CD1c-positive myeloid dendritic cell (primary cell): ENCODE measurements around the gene NRIP1.
"Not testable (repeated sequence)": the region's sequence is repeated elsewhere in the genome, so short reads cannot be mapped to it uniquely, and the experiment has no call there.

Source experiments
- DNase-seq: peaks from one replicate; pipeline ENCODE4 v3.0.0-alpha.2; 2016; ENCODE audit errors: extremely low spot score

The NRIP1 gene

DNA sequence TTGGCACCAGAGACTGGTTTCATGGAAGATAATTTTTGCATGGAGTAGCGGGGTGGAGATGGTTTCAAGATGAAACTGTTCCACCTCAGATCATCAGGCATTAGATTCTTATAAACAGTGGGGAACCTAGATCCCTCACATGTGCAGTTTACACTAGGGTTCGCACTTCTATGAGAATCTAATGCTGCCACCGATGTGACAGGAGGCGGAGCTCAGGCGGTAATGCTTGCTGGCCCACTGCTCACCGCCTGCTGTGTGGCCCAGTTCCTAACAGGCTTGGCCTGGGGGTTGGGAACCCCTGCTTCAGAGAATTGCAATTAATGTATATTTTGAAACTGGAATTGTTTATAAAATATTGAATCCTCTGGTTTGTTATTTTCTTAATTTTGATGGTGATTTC is 92.1 kb downstream of the NRIP1 start:
- DNase-seq: no peak

DNA sequence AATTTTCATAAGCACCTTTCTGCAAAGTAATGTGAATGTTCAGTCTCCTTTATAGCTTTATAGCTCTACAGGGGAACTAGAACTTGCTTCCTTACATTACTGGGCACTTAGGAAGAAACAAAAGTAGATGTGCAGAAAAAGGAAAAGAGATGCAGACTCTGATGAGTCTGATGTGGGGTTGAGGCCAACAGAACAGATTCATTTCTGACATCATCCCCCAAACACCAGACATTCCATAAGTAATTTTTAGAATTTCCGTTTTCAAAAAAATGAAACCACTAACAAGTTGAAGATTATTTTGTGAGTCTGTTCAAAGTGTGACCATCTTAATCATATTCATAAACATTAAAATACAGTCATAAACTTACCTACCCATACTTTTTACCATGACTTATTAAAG is 96.0 kb downstream of the NRIP1 start:
- DNase-seq: no peak

DNA sequence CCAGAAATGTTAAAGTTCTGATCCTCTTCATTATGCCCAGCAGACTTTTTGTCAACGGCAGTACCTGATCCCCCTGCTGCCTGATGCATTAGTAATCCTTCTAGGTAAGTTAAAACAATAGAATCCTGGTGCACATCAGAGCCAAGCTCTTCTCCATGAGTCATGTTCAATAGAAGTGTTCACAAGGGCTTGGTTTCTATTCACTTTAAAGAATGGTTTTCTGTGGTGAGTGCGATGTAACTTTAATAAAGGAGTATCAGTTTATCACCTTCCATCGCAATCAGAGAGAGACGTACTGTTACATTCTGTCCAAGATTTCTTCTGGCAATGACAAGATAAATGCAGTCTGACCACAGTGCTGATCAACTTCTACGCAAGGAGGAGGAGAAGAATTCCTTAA is 96.8 kb downstream of the NRIP1 start:
- DNase-seq: no peak

DNA sequence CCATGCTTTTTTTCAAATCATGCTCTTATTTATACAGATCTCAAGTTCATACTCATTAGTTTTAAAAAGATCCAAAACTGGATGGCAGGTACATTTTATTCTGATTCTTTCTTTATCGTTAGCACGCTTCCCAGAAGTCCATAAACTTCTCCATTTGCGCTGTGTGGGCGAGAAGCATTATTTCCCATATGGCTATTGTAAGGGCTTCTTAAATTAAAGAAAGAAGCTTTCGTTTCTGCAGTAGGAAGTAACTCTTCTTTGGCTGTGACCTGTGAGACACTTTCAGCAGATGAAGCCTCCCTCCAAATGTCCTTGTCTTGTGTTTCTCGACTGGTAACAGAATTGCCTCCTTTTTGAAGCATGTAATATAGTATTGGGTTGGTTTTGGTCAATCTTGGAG is 100.2 kb downstream of the NRIP1 start:
- DNase-seq: peak; percentile 39

DNA sequence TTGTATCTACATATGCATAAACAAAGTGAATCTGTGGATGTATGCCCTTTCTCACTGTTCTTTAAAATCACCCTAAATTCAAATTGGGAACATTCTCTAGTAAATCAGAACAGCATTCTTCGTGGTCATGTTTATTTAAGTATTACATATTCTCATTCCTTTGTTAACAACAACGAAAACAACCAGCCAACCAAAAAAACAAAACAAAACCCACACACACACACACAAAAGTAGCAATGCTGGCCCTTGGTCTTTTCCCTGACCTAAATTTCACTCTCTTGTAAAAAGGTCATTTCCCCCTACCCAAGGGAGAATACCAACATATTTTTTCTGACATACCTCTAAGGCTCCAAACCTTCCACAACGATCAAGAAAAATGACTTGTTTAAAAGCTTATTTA is 102.6 kb downstream of the NRIP1 start:
- no peak for DNase-seq

DNA sequence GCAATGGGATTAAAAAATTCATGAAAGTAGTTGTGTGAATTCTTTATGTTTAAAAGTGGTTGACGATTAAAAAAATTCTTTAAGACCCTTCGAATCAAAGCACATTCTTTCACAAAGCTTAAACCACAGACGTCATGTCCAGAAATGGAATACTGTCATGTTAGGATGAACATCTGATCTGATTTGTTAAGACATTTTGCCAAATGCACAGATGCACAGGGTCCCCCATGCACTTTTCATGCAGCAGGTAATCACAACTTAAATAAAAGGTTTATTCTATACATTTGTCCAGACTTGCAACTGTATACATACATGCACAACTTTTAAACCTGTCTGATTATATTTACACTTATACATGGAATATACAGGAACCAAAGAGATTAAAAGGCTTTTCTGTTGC is 103.3 kb downstream of the NRIP1 start:
- no peak for DNase-seq

DNA sequence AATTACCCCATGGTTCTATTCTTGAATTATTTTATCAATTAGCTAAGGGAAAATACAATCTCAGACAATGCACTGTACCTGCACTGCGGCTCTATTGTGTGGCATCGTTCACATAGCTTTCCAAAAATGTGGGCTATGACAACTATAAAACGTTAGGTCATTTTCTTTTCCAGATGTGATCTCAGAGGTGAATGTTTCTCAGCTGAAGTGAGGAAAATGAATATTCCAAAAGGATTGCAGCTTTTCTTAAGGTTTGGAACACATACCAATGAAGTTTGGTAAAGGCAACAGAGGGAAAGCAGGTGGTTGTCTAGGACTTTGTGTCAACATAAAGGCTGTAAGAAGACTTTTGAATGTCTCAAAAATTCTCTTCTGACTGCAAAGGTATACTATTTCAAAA is 105.5 kb downstream of the NRIP1 start:
- no peak for DNase-seq

DNA sequence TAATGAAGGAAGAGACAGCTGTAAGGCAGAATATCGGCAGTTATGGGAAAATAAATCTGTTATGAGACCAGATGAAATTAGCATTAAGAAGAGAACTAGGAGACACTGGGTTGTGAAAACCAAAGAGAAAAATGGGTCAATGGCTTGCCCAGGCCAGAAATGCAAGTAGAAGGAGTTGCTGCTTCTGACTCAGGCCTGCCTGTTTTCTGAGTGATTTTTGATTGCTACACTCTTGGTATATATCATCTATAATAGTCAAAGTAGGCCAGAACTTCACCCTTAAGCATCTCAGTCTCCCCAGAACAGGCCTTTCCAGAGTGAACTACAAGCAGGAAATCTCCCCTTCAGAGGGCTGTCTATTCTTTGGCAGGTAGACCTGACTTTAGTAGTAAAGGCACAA is 107.0 kb downstream of the NRIP1 start:
- DNase-seq: no peak

DNA sequence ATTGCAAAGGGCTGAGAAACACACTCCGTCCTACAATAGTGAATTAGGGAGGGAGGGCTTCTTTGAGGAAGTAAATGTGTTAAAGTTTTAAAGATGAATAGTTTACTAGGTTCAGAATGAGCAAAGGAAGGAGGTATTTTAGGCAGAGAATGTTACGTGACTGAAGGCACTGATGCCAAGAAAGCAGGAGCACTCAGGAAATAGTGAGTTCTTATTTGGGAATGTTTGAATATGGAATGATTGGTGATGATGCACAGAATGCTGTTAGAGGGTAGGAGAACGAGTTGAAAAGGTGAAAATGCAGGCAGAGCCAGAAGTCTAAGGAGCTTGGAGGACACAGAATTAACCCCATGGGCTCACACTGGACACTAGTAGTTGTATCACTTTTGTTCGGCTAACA is 108.0 kb downstream of the NRIP1 start:
- no peak for DNase-seq

DNA sequence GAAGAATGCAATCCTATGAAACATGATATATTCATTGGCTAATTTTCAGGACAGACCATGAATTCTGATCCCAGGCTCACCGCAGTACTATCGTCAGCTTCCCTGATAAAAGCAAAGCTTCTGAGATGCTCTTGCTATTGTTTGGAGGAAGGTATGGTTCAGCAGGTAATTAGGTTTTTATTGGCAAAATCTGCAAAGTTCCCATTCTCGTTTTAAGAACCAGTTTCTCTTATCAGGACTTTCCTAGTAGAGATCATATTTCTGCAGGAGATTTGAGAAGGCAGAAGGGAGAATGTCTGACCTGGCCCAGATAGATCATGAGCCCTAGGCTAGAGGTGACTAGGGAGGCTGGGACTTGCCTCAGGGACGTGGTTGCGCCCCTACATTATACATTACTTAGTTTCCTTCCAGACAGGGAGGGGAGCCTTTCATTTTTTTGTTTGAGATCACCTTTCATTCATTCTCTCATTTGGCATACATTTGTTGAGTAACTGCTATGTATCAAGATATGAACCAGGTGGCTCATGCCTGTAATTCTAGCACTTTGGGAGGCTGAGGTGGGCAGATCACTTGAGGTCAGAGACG is 108.8 kb downstream of the NRIP1 start:
- no peak for DNase-seq

DNA sequence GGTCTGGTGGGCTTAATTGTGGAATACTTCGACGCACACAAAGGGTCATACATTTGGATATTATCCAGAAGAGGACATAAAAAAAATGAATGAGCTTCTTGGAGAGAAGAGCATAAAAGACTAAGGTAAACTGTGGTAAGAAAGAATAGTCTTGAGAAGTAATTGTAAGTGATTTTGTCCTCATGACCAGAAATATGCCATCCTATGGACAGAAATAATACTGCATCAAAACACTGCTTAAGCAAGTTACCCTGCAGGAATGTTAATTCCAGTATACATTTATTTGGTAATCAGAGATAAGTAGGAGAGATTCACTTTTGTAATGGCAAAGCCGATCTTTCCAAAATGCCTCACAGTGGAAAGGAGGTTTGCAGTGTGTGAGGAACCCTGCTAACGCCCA is 111.9 kb downstream of the NRIP1 start:
- DNase-seq: no peak

DNA sequence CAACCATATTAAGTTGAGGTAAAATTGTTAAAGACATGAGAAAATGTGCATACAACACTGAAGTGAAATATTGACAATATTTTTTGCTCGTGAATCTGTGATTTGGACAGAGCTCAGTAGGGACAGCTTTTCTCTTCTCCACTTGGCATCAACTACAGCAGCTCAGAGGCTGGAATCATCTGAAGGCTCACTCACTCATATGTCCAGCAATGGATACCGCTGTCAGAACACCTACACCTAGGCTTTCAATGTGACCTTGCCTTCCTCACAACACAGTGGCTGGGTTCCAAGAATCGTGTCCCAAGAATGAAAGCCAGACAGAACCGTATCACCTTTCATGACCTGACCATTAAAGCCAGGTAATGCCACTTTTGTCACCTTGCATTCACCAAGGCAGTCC is 115.2 kb downstream of the NRIP1 start:
- DNase-seq: no peak

DNA sequence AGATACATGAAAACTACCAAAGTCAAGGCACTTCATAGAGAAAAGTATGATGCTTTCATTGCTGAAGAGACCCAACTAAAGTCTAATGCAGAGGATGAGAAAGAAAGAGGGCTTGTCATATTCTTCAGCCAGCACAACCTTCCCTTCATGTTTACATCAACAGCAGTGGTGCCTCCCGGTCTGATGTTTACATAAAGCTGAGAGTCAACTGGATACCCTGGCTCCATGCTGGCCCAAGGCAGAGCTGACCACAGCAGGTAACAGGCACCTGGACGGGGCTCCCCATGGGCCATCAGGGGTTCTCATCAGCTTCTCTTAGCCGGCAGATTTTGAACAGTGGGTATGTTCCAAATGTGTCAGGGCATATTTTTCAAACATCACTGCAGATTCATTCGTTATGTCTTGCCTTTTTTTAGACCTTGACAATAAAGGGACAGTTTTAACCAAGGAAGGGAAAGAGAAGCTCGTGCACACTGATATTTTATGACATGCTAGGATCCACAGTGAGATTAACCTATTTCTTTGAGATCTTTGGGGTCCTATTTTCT is 117.1 kb downstream of the NRIP1 start:
- no peak for DNase-seq

DNA sequence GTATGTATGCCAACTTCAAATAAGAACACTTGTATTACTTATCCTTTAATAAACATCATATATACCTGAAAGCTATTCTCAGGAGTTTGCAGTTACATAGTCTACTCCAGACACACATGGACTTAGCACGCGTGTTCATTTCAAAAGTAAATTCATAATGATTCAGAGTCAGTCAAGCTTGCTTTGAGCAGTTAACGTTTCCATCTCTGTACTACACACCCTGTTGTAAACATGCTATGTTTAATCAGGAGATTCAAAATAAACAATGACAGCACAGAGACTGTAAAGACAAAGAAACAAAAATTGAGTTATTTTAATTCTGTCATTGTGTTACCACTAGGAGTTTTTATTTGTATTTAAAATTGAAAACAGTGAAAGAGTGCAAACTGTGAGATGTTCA is 119.6 kb downstream of the NRIP1 start:
- no peak for DNase-seq

DNA sequence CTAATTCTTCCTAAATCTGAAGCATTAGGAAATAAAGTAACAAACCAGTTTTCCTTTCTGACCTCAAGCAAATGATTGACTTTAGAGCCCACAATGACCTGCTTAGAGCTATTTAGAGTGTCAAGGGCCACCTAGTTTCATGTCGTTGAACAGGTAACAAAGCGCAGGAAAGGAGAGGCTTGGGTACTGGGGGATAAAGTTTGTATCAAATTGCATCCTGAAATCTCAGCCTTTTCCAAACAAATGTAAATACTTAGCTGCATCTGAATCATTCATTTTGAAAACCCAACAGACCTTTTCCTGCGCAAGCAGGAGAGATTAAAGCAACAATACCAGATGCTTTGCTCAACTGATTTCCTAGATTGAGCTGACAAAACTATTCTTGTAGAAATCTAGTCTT is 121.2 kb downstream of the NRIP1 start:
- DNase-seq: no peak

DNA sequence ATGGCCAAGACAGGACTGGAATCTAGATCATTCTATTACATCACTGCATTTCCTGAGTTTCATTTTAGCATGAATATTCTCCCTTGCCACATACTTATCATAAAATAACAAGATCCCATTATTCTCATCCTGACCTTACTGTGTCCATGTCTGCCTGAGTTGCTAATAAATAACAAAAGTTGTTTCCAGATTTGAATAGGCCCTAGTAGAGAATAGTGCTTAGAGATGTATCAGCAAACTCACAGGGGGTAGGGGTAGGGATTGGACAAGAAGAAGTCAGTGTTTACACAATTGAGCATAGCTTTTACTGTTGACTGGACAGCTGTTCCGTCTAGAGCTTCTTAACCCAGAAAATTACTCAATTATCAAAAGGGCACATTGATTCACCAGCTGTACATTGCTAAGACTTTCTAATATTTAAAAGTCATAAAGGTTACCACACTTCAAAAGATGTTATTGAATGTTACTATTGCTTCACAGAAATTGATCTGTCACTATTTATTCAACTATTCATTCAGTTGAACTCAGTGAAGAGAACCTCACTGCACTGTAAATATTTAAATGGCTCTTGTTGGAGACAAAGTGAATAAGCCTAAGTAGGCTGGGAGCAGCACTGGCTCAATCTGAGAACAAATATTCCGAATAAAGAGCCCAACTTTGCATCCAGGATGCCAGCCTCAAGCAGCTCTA is 121.9 kb downstream of the NRIP1 start:
- DNase-seq: no peak

DNA sequence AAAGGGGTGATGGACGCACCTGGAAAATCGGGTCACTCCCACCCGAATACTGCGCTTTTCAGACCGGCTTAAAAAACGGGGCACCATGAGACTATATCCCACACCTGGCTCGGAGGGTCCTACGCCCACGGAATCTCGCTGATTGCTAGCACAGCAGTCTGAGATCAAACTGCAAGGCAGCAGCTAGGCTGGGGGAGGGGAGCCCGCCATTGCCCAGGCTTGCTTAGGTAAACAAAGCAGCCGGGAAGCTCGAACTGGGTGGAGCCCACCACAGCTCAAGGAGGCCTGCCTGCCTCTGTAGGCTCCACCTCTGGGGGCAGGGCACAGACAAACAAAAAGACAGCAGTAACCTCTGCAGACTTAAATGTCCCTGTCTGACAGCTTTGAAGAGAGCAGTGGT is 137.5 kb downstream of the NRIP1 start:
- DNase-seq: not testable (repeated sequence)

DNA sequence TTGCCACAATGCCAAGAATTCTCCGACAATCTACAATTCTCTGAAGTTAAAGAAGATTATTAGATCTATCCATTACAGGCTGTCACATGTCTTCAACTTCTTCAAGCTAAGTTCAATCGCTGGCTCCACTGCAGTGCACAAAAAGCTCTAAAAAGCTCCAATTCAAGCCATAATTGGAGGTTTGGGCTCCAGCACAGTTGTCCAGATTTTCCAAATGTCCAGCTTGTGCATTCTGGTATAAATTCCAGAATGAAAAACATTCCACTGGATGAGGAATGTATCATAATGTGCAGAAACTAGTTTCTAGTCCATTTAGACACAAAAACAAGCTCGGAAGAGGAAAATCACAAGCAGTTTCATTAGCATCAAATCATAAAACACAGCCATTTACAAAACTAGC is 138.6 kb downstream of the NRIP1 start:
- DNase-seq: no peak

DNA sequence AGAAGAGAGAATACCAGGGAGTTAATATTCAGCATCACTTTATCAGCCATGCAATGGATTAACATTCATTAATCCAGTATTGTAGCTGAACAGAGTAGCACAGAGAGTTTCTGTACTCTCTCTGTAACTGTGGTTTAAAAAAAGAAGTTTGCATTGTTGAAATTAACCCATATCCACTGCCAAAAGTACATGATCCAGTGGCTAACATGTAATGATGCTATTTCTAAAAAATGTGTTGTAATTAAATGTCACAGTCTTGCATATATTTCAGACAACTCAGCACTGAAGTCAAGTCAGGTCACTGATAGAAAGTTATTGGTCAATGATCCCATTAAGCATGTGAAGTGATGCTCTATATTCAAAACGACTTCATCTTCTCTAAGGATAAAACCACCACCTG is 141.3 kb downstream of the NRIP1 start:
- DNase-seq: no peak

DNA sequence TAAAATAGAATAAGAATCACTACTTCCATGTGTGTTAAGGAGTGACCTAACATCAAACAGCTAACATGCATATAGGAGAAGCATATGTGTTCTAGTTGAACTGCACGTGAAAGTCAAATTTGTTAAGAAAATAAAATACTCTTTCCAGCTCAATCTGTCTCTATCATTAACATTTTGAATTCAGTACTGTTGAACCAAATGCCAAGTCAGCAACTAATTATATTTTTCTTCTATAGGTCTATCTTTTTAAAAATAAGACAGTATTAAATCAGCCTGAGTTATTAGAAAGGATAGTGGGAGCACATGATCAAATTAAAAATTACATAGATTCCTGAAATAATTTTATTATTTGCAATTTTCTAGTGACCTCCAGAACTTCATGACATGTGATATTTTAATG is 141.8 kb downstream of the NRIP1 start:
- no peak for DNase-seq

DNA sequence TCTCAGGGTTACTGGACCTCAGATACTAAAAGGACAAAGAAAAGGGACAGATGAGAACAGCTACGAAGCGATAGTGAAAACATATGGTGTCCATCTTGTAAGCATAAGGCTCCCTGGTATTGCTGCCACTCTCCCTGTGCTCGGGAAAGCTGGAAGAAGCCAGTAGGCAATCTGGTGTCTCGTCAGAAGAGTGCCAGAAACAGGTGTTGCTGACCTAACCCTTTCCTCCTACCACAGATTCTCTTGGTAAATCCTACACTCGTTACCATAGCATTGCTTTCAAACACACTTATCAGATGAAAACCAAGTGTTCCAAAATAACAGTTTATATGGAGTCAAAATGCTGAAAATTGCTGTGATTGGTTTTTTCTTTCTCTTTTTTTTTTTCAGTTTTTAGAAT is 146.3 kb downstream of the NRIP1 start:
- no peak for DNase-seq

DNA sequence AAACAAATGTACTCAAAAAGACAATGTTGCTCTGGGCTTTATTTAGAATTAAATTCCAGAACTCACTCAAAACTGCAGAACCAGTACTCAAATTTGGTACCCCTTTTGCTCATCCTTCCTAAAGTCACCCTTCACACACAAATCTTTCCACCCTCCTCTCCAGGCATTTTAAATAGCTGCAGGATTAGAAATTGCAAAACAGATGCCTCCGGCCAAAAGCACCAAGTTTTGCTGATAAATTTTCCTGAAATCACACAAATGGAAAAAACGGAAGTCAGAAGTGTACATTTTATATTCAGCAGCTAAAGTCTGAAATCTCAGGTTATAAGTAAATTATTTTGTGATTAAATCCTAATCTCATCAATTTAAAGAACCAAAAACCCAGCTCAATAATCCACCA is 147.0 kb downstream of the NRIP1 start:
- DNase-seq: no peak

DNA sequence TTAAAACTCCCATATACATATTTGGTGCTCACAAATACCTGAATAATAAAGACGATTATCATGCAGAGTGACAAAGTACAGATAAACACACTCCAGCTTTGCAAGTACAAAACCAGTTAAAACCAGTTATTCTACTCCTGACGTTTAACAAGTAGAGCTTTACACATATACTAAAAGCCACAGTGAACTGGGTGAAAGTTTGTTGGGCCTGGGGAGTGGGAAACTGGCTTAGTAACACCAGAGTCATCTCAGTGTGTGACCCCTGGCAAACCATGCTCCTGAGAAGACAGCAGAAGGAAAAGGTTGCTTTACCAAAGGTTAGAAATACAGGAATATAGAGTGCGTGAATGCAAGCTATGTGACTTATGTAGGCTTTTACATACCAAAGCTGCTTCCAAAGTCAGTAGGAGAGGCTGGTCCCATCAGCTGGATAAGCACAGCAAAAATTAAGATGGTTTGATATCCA is 148.1 kb downstream of the NRIP1 start:
- no peak for DNase-seq

DNA sequence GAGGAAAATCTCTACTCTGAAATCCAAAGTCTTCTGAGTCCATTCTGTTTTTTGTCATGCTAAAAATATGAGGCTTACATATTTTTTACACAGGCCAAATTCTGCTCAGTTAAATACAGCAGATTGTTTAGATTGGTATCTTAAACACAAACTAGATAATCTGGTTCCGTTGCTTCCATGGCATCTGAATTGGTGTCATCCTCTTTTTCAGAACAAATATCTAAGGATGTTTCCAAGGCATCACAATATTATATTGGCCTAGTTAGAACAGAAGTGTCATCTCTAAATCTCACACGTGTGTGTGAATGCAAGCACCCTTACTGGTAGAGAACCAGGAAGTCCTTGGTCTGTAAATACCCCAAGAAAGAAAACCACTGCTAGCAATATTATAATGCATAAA is 151.2 kb downstream of the NRIP1 start:
- DNase-seq: no peak
